Measurements from ENCODE around the gene STING1.
"Not testable (repeated sequence)": the region's sequence is repeated elsewhere in the genome, so short reads cannot be mapped to it uniquely, and the experiment has no call there.

STING1 gene

GRCh38 chr5:139512786-139513390, 30.3 kb upstream of the STING1 start:
- Histone ChIP-seq H3K4me3 (replicated peaks; ENCODE audit: insufficient read depth, low read length) (no peak overlapping the region), H3K27me3 (ENCODE audit: insufficient read depth, poor library complexity, severe bottlenecking) (no peaks in the 10 kb centered on the region), H3K27ac (replicated peaks) (no peak overlapping the region)
- TF ChIP-seq CTCF (IDR thresholded peaks at IDR 0.05; ENCODE audit: insufficient read depth, low read length) (no peak), SPI1 (IDR thresholded peaks at IDR 0.05; ENCODE audit: borderline replicate concordance, low read depth) (peak; percentile 27; the same call in 1 of the 2 replicates)
- DNase-seq (ENCODE audit: low read depth in 1 of 2, low spot score in 1 of 2): peak in 1 of 2 experiments; percentile 14

GRCh38 chr5:139504722-139505121, 22.2 kb upstream of the STING1 start:
- DNase-seq (ENCODE audit: low read depth in 1 of 2, low spot score in 1 of 2); H3K4me3 ChIP-seq (replicated peaks; ENCODE audit: insufficient read depth, low read length); H3K27me3 ChIP-seq (ENCODE audit: insufficient read depth, poor library complexity, severe bottlenecking); H3K27ac ChIP-seq (replicated peaks): not testable (repeated sequence)

- not testable (repeated sequence) for H3K27ac ChIP-seq (replicated peaks); DNase-seq (ENCODE audit: low read depth in 1 of 2, low spot score in 1 of 2); H3K4me3 ChIP-seq (replicated peaks; ENCODE audit: insufficient read depth, low read length); H3K27me3 ChIP-seq (ENCODE audit: insufficient read depth, poor library complexity, severe bottlenecking)
These were observed 21.3 kb upstream of the STING1 start for GRCh38 chr5:139503879-139504278.

GRCh38 chr5:139503036-139503817, 20.7 kb upstream of the STING1 start:
- not testable (repeated sequence) for H3K4me3 ChIP-seq (replicated peaks; ENCODE audit: insufficient read depth, low read length); H3K27me3 ChIP-seq (ENCODE audit: insufficient read depth, poor library complexity, severe bottlenecking); H3K27ac ChIP-seq (replicated peaks); DNase-seq (ENCODE audit: low read depth in 1 of 2, low spot score in 1 of 2)

- no peak for DNase-seq (ENCODE audit: low read depth in 1 of 2, low spot score in 1 of 2)
- Histone ChIP-seq H3K4me3 (replicated peaks; ENCODE audit: insufficient read depth, low read length) (no peak overlapping the region), H3K27ac (replicated peaks) (no peak overlapping the region), H3K27me3 (ENCODE audit: insufficient read depth, poor library complexity, severe bottlenecking) (no peaks in the 10 kb centered on the region)
- TF ChIP-seq SPI1 (IDR thresholded peaks at IDR 0.05; ENCODE audit: borderline replicate concordance, low read depth): peak; percentile 63; the same call in 1 of the 2 replicates
- no peak for TF ChIP-seq CTCF (IDR thresholded peaks at IDR 0.05; ENCODE audit: insufficient read depth, low read length)
- no peak for TF ChIP-seq GABPA (IDR thresholded peaks at IDR 0.05; ENCODE audit: low read depth)
- TF ChIP-seq POLR2AphosphoS5 (IDR thresholded peaks at IDR 0.05; ENCODE audit: low read depth): no peak
- TF ChIP-seq REST (IDR thresholded peaks at IDR 0.05; ENCODE audit: insufficient replicate concordance, low read depth): no peak
These were observed 18.8 kb upstream of the STING1 start for GRCh38 chr5:139501381-139501780.

GRCh38 chr5:139495638-139496435, 13.3 kb upstream of the STING1 start:
- peak in 1 of 2 experiments; percentile 9 for DNase-seq (ENCODE audit: low read depth in 1 of 2, low spot score in 1 of 2)
- TF ChIP-seq REST (IDR thresholded peaks at IDR 0.05; ENCODE audit: insufficient replicate concordance, low read depth): no peak
- TF ChIP-seq SPI1 (IDR thresholded peaks at IDR 0.05; ENCODE audit: borderline replicate concordance, low read depth): peak; percentile 46; the same call in 1 of the 2 replicates
- Histone ChIP-seq H3K4me3 (replicated peaks; ENCODE audit: insufficient read depth, low read length) (no peak overlapping the region), H3K27me3 (ENCODE audit: insufficient read depth, poor library complexity, severe bottlenecking) (no peaks in the 10 kb centered on the region), H3K27ac (replicated peaks) (no peak overlapping the region)
